ENCODE measurements around the gene WASHC3.
"Not testable (repeated sequence)": the region's sequence is repeated elsewhere in the genome, so short reads cannot be mapped to it uniquely, and the experiment has no call there.

The WASHC3 gene

GRCh38 chr12:102061560-102062418 lies at the start of gene WASHC3:
WASHC3 (minus strand) TSS chr12:102061991; CDS start chr12:102061962, 29 bp downstream.
- DNase-seq (ENCODE audit: low read depth in 2 of 2), result peak; percentile 93

- no peak for DNase-seq (ENCODE audit: low read depth in 2 of 2)
Measured at GRCh38 chr12:102110782-102111181, 49.0 kb upstream of the WASHC3 start.

GRCh38 chr12:102107970-102108369 lies 46.2 kb upstream of the WASHC3 start:
- DNase-seq (ENCODE audit: low read depth in 2 of 2), result no peak

- no peak for DNase-seq (ENCODE audit: low read depth in 2 of 2)
Measured at GRCh38 chr12:102106905-102107304, 45.1 kb upstream of the WASHC3 start.

GRCh38 chr12:102096855-102097254 lies 35.1 kb upstream of the WASHC3 start:
- no peak for DNase-seq (ENCODE audit: low read depth in 2 of 2)

GRCh38 chr12:102095677-102096263 lies 34.0 kb upstream of the WASHC3 start:
- no peak for DNase-seq (ENCODE audit: low read depth in 2 of 2)

GRCh38 chr12:102093319-102093718 lies 31.5 kb upstream of the WASHC3 start:
- no peak for DNase-seq (ENCODE audit: low read depth in 2 of 2)

GRCh38 chr12:102089228-102089835 lies 27.5 kb upstream of the WASHC3 start:
- DNase-seq (ENCODE audit: low read depth in 2 of 2), result not testable (repeated sequence)

GRCh38 chr12:102080842-102081241 lies 19.1 kb upstream of the WASHC3 start:
- no peak for DNase-seq (ENCODE audit: low read depth in 2 of 2)

- not testable (repeated sequence) for DNase-seq (ENCODE audit: low read depth in 2 of 2)
Measured at GRCh38 chr12:102072092-102072491, 10.3 kb upstream of the WASHC3 start.

GRCh38 chr12:102069707-102070106 lies 7.9 kb upstream of the WASHC3 start:
- no peak for DNase-seq (ENCODE audit: low read depth in 2 of 2)

GRCh38 chr12:102067574-102068258 lies 5.9 kb upstream of the WASHC3 start:
- no peak for DNase-seq (ENCODE audit: low read depth in 2 of 2)

- DNase-seq (ENCODE audit: low read depth in 2 of 2), result no peak
Measured at GRCh38 chr12:102064476-102064875, 2.7 kb upstream of the WASHC3 start.

- DNase-seq (ENCODE audit: low read depth in 2 of 2), result no peak
Measured at GRCh38 chr12:102063069-102063468, 1.3 kb upstream of the WASHC3 start.

GRCh38 chr12:102062419-102062806 lies 622 bp upstream of the WASHC3 start:
- no peak for DNase-seq (ENCODE audit: low read depth in 2 of 2)

GRCh38 chr12:102061096-102061559 lies 663 bp downstream of the WASHC3 start:
- peak in 1 of 2 donors; percentile 6 for DNase-seq (ENCODE audit: low read depth in 2 of 2)

- no peak for DNase-seq (ENCODE audit: low read depth in 2 of 2)
Measured at GRCh38 chr12:102059343-102059742, 2.4 kb downstream of the WASHC3 start.

- no peak for DNase-seq (ENCODE audit: low read depth in 2 of 2)
Measured at GRCh38 chr12:102054345-102054744, 7.4 kb downstream of the WASHC3 start.

GRCh38 chr12:102053062-102053349 lies 8.8 kb downstream of the WASHC3 start:
- DNase-seq (ENCODE audit: low read depth in 2 of 2), result no peak

- DNase-seq (ENCODE audit: low read depth in 2 of 2), result no peak
Measured at GRCh38 chr12:102052192-102053061, 9.4 kb downstream of the WASHC3 start.

GRCh38 chr12:102051431-102051965 lies 10.3 kb downstream of the WASHC3 start:
- no peak for DNase-seq (ENCODE audit: low read depth in 2 of 2)
